CD4-positive, alpha-beta T cell (primary cell): ENCODE measurements around the gene CFAP52. TPM values are rescaled to one million over a fixed set of nuclear protein-coding genes. Genes with fewer than 3 reads are reported as not detected.

Source experiments
- ATAC-seq: fragments of 200-7000 bp; cut with Tn5 transposase; one replicate; pipeline ENCODE4 v1.10.0; 2022; ENCODE audit warnings: mild to moderate bottlenecking; ENCODE audit not compliant: poor library complexity
- CTCF ChIA-PET: fragments of 350-600 bp; sonication (Branson Sonifier 250); formaldehyde crosslinking; loops from one replicate; lab custom pipeline; 2021; ENCODE audit warnings: antibody characterized with exemption, inconsistent platforms; lab: Charles Lee
- POLR2A ChIA-PET: fragments of 350-600 bp; sonication (Branson Sonifier 250); formaldehyde crosslinking; loops from one replicate; lab custom pipeline; 2021; ENCODE audit warnings: antibody characterized with exemption, inconsistent platforms; lab: Charles Lee
- DNase-seq, 14 experiments: peaks; one replicate each; pipeline ENCODE4 v3.0.0-alpha.2; 2013 to 2020; ENCODE audit warnings: mixed read lengths in 2 of 14
- H3K27ac ChIP-seq, 2 donors: one replicate each; pipeline versions ENCODE4 v1.5.1 to v1.7.0; 2013; ENCODE audit warnings: low read length in 2 of 2, low read depth in 1 of 2, mild to moderate bottlenecking in 1 of 2
- H3K27me3 ChIP-seq, 2 experiments: 1 replicate in 1 of 2; 2 replicates in 1 of 2; pipeline versions ENCODE4 v1.6.1 to v1.7.0; 2013; ENCODE audit warnings: low read length in 2 of 2, control low read depth in 1 of 2, mild to moderate bottlenecking in 1 of 2, moderate library complexity in 1 of 2; ENCODE audit not compliant: insufficient read depth in 2 of 2, control insufficient read depth in 1 of 2
- H3K36me3 ChIP-seq: one replicate; pipeline ENCODE4 v1.6.1; 2013; ENCODE audit warnings: low read length, control low read depth; ENCODE audit not compliant: insufficient read depth
- H3K4me1 ChIP-seq: one replicate; pipeline ENCODE4 v1.6.1; 2013; ENCODE audit warnings: low read length, control low read depth; ENCODE audit not compliant: insufficient read depth
- H3K4me3 ChIP-seq: one replicate; pipeline ENCODE4 v1.5.1; 2013; ENCODE audit warnings: mild to moderate bottlenecking, low read length, moderate library complexity
- H3K9me3 ChIP-seq, 2 experiments: 1 replicate in 1 of 2; 2 replicates in 1 of 2; pipeline versions ENCODE4 v1.6.1 to v1.7.0; 2013; ENCODE audit warnings: low read length in 2 of 2, mild to moderate bottlenecking in 2 of 2, control low read depth in 1 of 2, moderate library complexity in 1 of 2; ENCODE audit not compliant: control insufficient read depth in 1 of 2, insufficient read depth in 1 of 2
- H3K27ac Mint-ChIP-seq: one replicate; pipeline ENCODE4 v1.8.0; 2020; ENCODE audit warnings: mixed read lengths
- H3K27me3 Mint-ChIP-seq: one replicate; pipeline ENCODE4 v1.8.0; 2021; ENCODE audit warnings: mixed read lengths
- H3K36me3 Mint-ChIP-seq: one replicate; pipeline ENCODE4 v1.8.0; 2021; ENCODE audit warnings: low read depth, mixed read lengths
- H3K4me1 Mint-ChIP-seq: one replicate; pipeline ENCODE4 v1.8.0; 2021; ENCODE audit warnings: low read depth, mixed read lengths
- H3K4me3 Mint-ChIP-seq: one replicate; pipeline ENCODE4 v1.8.0; 2020; ENCODE audit warnings: mild to moderate bottlenecking, mixed read lengths
- H3K9me3 Mint-ChIP-seq: one replicate; pipeline ENCODE4 v1.8.0; 2020; ENCODE audit warnings: mixed read lengths
- CTCF ChIP-seq: fragments of 200-600 bp; IDR thresholded peaks from one replicate; pipeline ENCODE4 v1.8.0; 2022; ENCODE audit warnings: antibody characterized with exemption, mild to moderate bottlenecking
- intact Hi-C, 2 experiments: fragments of 100-400 bp; cut with DNase I in 1 of 2; cut with micrococcal nuclease in 1 of 2; formaldehyde crosslinking; loops; one replicate each; pipeline versions ENCODE4 v1.15.1 to v1.9.0; 2023 to 2025; cut with DNase I, micrococcal nuclease
- total RNA-seq, 174 experiments: library from RNA in 2 of 174; stranded (reverse) in 2 of 174; gene quantifications; one replicate each; pipeline ENCODE4 v1.2.3 and lab custom pipeline; 2021 to 2026

Gene CFAP52
- total RNA-seq, 2 experiments from 2014 or later = not detected

- intact Hi-C loops = no loop called here
- Histone ChIP-seq H3K27ac (no peak overlapping the region), H3K36me3 (no peaks in the 10 kb centered on the region), H3K4me3 (no peak overlapping the region), H3K27me3 (peaks cover 0 to 4% of the 10 kb centered on the region in 2 experiments), H3K4me1 (no peaks in the 10 kb centered on the region), H3K9me3 (no peaks in the 10 kb centered on the region)
- TF ChIP-seq CTCF = no peak
- no peaks in the 10 kb centered on the region for H3K36me3 Mint-ChIP-seq
- H3K9me3 Mint-ChIP-seq = no peaks in the 10 kb centered on the region
- peaks cover 25% of the 10 kb centered on the region for H3K27me3 Mint-ChIP-seq
- CTCF ChIA-PET = no interaction called here
- ATAC-seq (no peak), DNase-seq (no peak)
- H3K4me3 Mint-ChIP-seq = no peak overlapping the region
- POLR2A ChIA-PET = no interaction called here
- H3K27ac Mint-ChIP-seq = no peak overlapping the region
- no peaks in the 10 kb centered on the region for H3K4me1 Mint-ChIP-seq
These were observed 93.1 kb downstream of the CFAP52 start for GRCh38 chr17:9669551-9670008.

GRCh38 chr17:9670596-9670995, 94.2 kb downstream of the CFAP52 start:
- no peaks in the 10 kb centered on the region for H3K9me3 Mint-ChIP-seq
- POLR2A ChIA-PET = no interaction called here
- H3K9me3 ChIP-seq = no peaks in the 10 kb centered on the region

GRCh38 chr17:9671559-9671958, 95.1 kb downstream of the CFAP52 start:
- Mint-ChIP-seq H3K36me3 (no peaks in the 10 kb centered on the region), H3K27ac (no peak overlapping the region), H3K4me3 (no peak overlapping the region), H3K9me3 (no peaks in the 10 kb centered on the region), H3K4me1 (no peaks in the 10 kb centered on the region), H3K27me3 (peaks cover 13% of the 10 kb centered on the region)
- Histone ChIP-seq H3K4me1 (no peaks in the 10 kb centered on the region), H3K27ac (no peak overlapping the region), H3K9me3 (no peaks in the 10 kb centered on the region), H3K27me3 (peaks cover 0 to 4% of the 10 kb centered on the region in 2 experiments), H3K4me3 (no peak overlapping the region), H3K36me3 (no peaks in the 10 kb centered on the region)
- ATAC-seq (no peak), DNase-seq (no peak)
- ChIA-PET POLR2A (no interaction called here), CTCF (no interaction called here)
- intact Hi-C loops = no loop called here
- no peak for TF ChIP-seq CTCF

More at GRCh38 chr17:9670596-9670995, 94.2 kb downstream of the CFAP52 start:
- CTCF ChIA-PET = no interaction called here
- Mint-ChIP-seq H3K36me3 (no peaks in the 10 kb centered on the region), H3K27me3 (peaks cover 17% of the 10 kb centered on the region), H3K27ac (no peak overlapping the region), H3K4me1 (no peaks in the 10 kb centered on the region), H3K4me3 (no peak overlapping the region)
- H3K4me3 ChIP-seq = no peak overlapping the region
- intact Hi-C loops = no loop called here
- DNase-seq (no peak), ATAC-seq (no peak)
- no peaks in the 10 kb centered on the region for H3K4me1 ChIP-seq
- H3K36me3 ChIP-seq = no peaks in the 10 kb centered on the region
- peaks cover 0 to 4% of the 10 kb centered on the region in 2 experiments for H3K27me3 ChIP-seq
- no peak overlapping the region for H3K27ac ChIP-seq
- no peak for TF ChIP-seq CTCF
